CD4-positive, alpha-beta T cell treated with Interleukin-6 at 100 ng/mL for 8 hours (primary cell): ENCODE measurements around the gene TMPRSS5.
"Not testable (repeated sequence)": the region's sequence is repeated elsewhere in the genome, so short reads cannot be mapped to it uniquely, and the experiment has no call there.

ENCODE experiments used
- DNase-seq: peaks from one replicate; pipeline ENCODE4 v3.0.0-alpha.2; 2020; ENCODE audit warnings: mixed read lengths, low spot score

The TMPRSS5 gene

GRCh38 chr11:113697756-113698407 lies 8.2 kb downstream of the TMPRSS5 start:
- DNase-seq, result no peak

- DNase-seq, result no peak
These were observed 9.0 kb downstream of the TMPRSS5 start for GRCh38 chr11:113697111-113697510.

GRCh38 chr11:113695207-113695606 lies 10.9 kb downstream of the TMPRSS5 start:
- DNase-seq, result no peak

- DNase-seq, result no peak
These were observed 11.7 kb downstream of the TMPRSS5 start for GRCh38 chr11:113694390-113694789.

- DNase-seq, result no peak
These were observed 13.1 kb downstream of the TMPRSS5 start for GRCh38 chr11:113693030-113693429.

GRCh38 chr11:113690619-113691569 lies 15.2 kb downstream of the TMPRSS5 start:
- no peak for DNase-seq

- no peak for DNase-seq
These were observed 16.1 kb downstream of the TMPRSS5 start for GRCh38 chr11:113689768-113690618.

- DNase-seq, result no peak
These were observed 20.3 kb downstream of the TMPRSS5 start for GRCh38 chr11:113685654-113686359.

GRCh38 chr11:113684496-113684895 lies 21.6 kb downstream of the TMPRSS5 start:
- no peak for DNase-seq

GRCh38 chr11:113683481-113684046 lies 22.5 kb downstream of the TMPRSS5 start:
- no peak for DNase-seq

GRCh38 chr11:113681711-113682413 lies 24.2 kb downstream of the TMPRSS5 start:
- DNase-seq, result no peak

- no peak for DNase-seq
These were observed 24.8 kb downstream of the TMPRSS5 start for GRCh38 chr11:113681282-113681681.

GRCh38 chr11:113677685-113678084 lies 28.4 kb downstream of the TMPRSS5 start:
- DNase-seq, result no peak

GRCh38 chr11:113675565-113675964 lies 30.5 kb downstream of the TMPRSS5 start:
- DNase-seq, result no peak

- no peak for DNase-seq
These were observed 31.0 kb downstream of the TMPRSS5 start for GRCh38 chr11:113675003-113675561.

- DNase-seq, result no peak
These were observed 31.8 kb downstream of the TMPRSS5 start for GRCh38 chr11:113674397-113674685.

- no peak for DNase-seq
These were observed 32.3 kb downstream of the TMPRSS5 start for GRCh38 chr11:113673550-113674396.

GRCh38 chr11:113671914-113672313 lies 34.2 kb downstream of the TMPRSS5 start:
- not testable (repeated sequence) for DNase-seq

GRCh38 chr11:113670831-113671215 lies 35.3 kb downstream of the TMPRSS5 start:
- no peak for DNase-seq
